LHCN-M2 (cell line): ENCODE measurements around the gene PDE6A. TPM values are rescaled to one million over a fixed set of nuclear protein-coding genes. Genes with fewer than 3 reads are reported as not detected.
"Not testable (repeated sequence)": the region's sequence is repeated elsewhere in the genome, so short reads cannot be mapped to it uniquely, and the experiment has no call there.

ENCODE experiments used
- DNase-seq: peaks from one replicate; pipeline ENCODE4 v3.0.0-alpha.2; 2012; ENCODE audit warnings: low read depth
- total RNA-seq: library from RNA; depleted of rRNA; stranded (reverse); fragments of >200 nt; gene quantifications from 2 replicates; pipeline ENCODE4 v1.2.3, GENCODE V29; 2014

PDE6A gene
- total RNA-seq, 1 experiment from 2014 or later, result 1.1 TPM

GRCh38 chr5:149953436-149954121, 9.0 kb upstream of the PDE6A start:
- no peak for DNase-seq

- no peak for DNase-seq
These were observed 6.7 kb upstream of the PDE6A start for GRCh38 chr5:149951138-149951749.

DNA sequence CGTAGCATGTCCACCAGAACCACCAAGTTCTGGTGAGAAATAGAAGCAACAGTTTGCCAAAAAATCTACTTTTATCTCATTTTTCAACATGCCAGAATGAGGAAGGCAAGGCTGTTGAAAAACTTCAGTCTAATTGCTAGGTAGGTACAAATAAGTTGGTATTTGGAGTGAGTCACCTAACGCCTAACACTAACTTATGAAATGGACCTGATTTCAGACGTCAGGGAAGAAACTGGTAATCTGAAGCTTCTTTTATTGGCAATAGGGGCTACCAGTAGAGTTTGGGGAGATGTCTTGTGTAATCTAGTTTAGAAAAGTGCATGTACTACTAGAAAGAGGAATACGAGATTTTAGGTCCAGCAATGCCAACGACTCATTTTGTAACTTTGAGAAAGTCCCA, 4.4 kb upstream of the PDE6A start:
- DNase-seq, result no peak

DNA sequence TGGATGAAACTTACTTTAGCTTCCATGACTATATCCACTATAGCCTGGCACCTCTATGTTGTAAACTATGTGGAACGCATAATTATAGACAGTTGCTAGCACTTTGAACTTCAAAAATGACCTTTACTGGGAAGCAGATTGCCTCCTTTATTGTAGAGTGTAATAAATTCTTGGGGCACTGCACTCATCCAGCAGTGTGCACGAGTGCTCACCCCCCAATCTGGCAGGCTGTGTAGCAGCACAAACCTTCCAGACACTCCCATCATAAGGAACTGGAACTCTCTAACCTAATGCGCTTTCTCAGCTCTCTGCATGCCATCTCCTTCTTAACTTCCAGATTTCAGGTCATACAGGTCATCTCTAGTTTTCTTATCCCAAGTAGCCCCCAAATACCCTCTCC, 1.5 kb upstream of the PDE6A start:
- no peak for DNase-seq

DNA sequence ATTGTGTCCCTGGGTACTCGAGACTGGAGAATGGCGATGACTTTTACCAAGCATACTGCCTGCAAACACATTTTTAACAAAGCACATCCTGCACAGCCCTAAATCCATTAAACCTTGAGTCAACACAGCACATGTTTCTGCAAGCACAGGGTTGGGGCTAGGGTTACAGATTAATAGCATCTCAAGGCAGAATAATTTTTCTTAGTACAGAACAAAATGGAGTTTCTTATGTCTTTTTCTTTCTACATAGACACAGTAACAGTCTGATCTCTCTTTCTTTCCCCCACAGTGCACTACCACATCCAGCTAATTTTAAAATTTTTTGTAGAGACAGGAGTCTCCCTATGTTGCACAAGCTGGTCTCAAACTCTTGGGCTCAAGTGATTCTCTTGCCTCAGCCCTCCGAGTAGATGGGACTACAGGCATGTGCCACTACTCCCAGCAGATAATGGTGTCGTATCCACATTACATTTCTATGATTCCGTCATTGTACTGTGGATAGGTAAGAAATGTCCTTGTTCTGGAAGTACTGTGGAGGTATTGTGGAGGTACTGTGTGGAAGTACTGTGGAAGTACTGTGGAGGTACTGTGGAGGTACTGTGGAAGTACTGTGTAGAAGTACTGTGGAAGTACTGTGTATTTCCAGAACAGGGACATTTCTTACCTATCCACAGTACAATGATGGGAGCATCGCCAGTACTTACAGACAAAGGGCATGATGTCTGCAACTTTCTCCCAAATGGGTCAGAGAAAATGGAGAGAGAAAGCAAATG, 1.2 kb downstream of the PDE6A start:
- DNase-seq, result not testable (repeated sequence)

DNA sequence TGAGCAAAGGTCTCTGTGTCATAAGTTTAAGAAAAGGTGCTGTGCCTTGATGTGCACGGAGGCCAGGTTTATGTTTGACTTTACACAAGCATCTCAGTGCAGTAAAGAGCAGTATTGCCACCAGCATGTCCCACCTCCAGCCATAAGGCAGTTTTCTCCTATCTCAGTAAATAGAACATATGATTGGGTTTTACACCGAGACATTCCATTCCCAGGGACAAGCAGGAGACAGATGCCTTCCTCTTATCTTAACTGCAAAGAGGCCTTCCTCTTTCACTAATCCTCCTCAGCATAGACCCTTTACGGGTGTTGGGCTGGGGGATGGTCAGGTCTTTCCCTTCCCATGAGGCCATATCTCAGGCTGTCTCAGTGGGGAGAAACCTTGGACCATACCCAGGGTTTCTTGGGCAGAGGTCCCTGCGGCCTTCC, 1.8 kb downstream of the PDE6A start:
- DNase-seq, result not testable (repeated sequence)

DNA sequence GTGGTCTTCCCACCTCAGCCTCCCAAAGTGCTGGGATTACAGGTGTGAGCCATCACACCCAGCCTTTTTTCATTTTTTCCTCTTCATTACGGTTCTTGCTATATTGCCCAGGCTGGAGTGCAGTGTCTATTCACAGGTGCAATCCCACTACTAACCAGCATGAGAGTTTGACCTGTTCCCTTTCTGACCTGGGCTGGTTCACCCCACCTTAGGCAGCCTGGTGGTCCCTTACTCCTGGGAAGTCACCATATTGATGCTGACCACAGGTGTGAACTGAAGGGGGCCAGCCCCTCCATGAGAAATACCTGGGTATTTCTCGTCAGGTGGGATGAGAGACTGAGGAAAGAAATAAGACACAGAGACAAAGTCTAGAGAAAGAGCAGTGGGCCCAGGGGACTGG, 2.4 kb downstream of the PDE6A start:
- DNase-seq, result no peak

- no peak for DNase-seq
These were observed 2.8 kb downstream of the PDE6A start for GRCh38 chr5:149941795-149942194.

DNA sequence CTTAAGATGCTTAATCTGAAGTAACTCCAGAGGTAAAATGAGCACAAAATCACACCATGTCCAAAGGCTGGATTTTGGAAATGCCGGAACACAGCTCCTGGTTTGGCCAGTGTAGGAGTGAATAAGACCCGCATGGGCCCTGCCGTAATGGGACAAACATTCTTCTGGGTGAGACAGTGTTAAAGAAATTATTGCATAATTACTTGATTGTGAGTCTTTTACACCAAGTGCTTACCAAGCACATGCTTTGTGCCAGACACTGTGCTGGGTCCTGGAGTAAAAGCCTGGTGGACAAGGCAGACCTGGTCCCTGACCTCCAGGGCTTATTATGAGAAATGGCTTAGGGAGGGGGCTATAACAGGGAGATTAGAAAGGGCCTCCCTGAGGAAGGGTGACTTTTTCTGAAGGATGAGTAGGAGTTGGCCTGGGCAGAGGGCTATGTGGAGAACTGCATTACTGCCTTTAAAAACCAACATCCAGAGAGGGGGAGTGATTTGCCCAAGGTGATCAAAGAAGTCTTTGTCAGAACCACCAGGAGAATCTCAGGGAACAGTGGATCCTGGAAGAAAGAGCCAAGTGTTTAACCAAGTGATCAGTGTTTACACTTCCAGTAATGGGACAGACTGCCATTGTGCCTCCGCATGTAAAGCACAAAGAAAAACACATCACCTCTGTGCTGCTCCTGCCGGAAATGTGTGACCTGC, 3.5 kb downstream of the PDE6A start:
- DNase-seq, result no peak

- no peak for DNase-seq
These were observed 4.5 kb downstream of the PDE6A start for GRCh38 chr5:149940077-149940574.

DNA sequence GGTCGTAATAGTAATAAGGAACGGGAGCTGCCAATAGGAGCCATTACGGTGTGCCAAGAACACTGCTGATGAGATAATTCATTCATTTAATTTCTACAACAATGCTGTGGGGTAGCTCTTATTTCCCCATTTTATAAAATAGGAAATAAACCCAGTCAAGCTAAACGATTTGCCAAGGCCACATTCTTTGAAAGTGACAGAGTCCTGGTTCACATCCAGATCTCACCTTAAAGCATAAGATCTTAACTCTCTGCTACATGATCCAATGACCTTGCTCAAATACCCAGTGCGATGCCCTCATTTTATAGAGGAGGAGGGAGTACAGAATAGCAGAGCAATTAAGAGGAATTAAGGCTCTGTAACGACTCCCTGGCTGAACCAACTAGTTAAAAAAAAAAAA, 5.0 kb downstream of the PDE6A start:
- DNase-seq, result no peak

- DNase-seq, result peak; percentile 90
These were observed 5.7 kb downstream of the PDE6A start for GRCh38 chr5:149938791-149939358.

DNA sequence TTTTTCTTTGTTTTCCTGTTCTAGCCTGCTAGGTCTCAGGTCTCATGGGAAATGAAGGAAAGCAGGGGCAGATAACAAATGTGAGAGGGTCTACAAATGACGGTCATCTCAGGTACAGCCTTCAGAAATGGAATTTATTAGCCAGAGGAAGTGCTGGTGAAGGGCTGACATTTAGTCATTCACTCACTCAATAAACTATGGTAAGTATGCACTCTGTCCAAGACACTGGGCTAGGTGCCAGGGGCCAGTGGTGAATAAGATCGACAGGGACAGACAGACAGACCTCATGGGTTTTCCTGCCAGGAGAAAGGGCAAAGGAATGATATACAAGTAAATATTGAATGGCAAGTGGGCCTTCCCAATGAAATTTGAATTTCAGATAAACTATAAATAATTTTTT, 6.3 kb downstream of the PDE6A start:
- DNase-seq, result peak; percentile 98

- DNase-seq, result no peak
These were observed 7.0 kb downstream of the PDE6A start for GRCh38 chr5:149937610-149938009.

- no peak for DNase-seq
These were observed 7.9 kb downstream of the PDE6A start for GRCh38 chr5:149936700-149937091.

DNA sequence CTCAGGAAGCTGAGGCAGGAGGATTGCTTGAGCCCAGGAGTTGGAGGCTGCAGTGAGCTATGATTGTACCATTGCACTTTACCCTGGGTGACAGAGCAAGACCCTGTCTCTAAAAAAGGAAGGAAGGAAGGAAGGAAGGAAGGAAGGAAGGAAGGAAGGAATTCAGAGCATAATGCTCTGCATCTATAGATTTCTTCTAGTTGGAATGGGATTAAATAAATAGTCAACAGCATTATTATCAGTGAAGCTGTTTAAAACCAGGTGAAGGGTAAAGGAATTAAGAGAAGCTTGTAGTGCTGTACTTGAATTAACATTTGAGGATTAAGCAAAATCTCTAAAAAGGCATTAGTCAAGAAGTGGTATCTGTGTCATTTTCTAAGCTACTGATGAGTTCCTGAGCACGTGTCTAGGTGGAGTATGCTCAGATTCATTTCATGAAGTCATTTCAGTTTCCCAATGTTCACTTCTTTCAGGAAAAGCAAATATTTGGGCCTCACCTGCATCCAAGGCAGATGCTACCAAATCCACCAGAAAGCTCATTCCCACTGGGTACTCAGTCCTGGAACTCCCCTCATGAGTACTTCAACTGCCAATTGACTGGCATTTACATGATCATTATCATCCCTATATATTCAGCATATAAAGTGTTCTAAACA, 8.4 kb downstream of the PDE6A start:
- no peak for DNase-seq

DNA sequence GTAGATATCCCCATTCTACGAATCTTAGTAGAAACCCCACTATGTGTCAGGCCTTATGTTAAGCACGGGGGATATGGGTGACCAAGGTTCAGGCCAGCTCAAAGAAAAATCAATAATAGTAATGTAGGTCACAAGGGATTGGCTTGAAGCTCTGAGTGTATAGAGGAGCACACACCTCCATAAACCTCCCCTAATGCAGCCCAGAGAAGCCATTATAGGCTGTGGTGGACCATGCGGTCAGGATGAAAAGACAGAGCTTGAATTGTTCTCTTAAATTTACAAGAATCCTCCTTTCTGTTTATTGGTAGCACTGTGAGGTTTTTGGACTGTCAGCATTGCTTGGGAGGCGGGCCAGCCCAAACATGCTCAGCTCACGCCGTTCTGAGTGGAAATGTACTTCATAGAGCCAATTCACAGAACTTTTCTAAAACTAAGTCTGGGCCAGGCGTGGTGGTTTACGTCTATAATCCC, 9.1 kb downstream of the PDE6A start:
- no peak for DNase-seq

GRCh38 chr5:149932445-149933350, 11.9 kb downstream of the PDE6A start:
- peak; percentile 77 for DNase-seq

DNA sequence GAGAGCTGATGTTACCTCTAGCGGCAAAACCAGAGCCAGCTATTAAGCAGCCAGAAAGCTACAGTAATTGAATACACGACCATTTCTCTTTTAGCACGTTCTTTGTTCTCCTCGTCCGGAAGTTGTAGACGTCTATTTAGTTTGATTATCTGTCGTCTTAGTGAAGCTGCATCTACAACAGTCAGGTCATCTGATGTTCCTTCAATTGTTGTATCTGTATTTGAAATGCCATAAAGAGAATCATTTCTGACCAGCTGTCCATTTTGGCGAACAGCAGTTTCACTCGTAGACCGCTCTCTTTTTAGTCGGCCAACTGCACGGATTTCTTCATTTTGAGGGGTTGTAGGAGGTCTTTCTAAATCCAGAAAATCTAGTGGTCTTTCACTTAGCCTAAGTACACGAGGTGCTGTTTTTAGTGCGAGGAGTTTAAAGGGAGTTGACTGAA, 12.6 kb downstream of the PDE6A start:
- peak; percentile 77 for DNase-seq
